Measurements from ENCODE around the gene AGBL3. TPM values are rescaled to one million over a fixed set of nuclear protein-coding genes. Genes with fewer than 3 reads are reported as not detected.

Gene AGBL3
- total and polyA plus RNA-seq, 9 of the 15 experiments (the other 6 are each of a cell fraction or from before 2014, with no cell fraction given): 0.54 to 2.9 (median 1.7) TPM

GRCh38 chr7:135160098-135160857 is 174.0 kb downstream of the AGBL3 start (continued):
- no peak for TF ChIP-seq RERE (CRISPR knock-in tag; IDR thresholded peaks at IDR 0.05; ENCODE audit: borderline replicate concordance)
- TF ChIP-seq RCOR1 (IDR thresholded peaks at IDR 0.05; ENCODE audit: borderline replicate concordance in 1 of 2, low read depth in 2 of 2, low read length in 2 of 2): peak in 1 of 2 experiments; percentile 91; a peak in 2 of 4 replicates
- no peak for TF ChIP-seq SAFB (IDR thresholded peaks at IDR 0.05; ENCODE audit: borderline replicate concordance, low read depth, low read length)
- no peak for TF ChIP-seq FOXJ3 (CRISPR knock-in tag; IDR thresholded peaks at IDR 0.05)
- TF ChIP-seq, protein P1, sequence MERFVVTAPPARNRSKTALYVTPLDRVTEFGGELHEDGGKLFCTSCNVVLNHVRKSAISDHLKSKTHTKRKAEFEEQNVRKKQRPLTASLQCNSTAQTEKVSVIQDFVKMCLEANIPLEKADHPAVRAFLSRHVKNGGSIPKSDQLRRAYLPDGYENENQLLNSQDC (CRISPR knock-in tag; IDR thresholded peaks at IDR 0.05): no peak
- no peak for TF ChIP-seq NFYB (IDR thresholded peaks at IDR 0.05; ENCODE audit: extremely low read depth, insufficient read length)
- peak; percentile 51; the same call in 1 of the 2 replicates for TF ChIP-seq KLF6 (CRISPR knock-in tag; IDR thresholded peaks at IDR 0.05; ENCODE audit: borderline replicate concordance)
- TF ChIP-seq, protein P2, sequence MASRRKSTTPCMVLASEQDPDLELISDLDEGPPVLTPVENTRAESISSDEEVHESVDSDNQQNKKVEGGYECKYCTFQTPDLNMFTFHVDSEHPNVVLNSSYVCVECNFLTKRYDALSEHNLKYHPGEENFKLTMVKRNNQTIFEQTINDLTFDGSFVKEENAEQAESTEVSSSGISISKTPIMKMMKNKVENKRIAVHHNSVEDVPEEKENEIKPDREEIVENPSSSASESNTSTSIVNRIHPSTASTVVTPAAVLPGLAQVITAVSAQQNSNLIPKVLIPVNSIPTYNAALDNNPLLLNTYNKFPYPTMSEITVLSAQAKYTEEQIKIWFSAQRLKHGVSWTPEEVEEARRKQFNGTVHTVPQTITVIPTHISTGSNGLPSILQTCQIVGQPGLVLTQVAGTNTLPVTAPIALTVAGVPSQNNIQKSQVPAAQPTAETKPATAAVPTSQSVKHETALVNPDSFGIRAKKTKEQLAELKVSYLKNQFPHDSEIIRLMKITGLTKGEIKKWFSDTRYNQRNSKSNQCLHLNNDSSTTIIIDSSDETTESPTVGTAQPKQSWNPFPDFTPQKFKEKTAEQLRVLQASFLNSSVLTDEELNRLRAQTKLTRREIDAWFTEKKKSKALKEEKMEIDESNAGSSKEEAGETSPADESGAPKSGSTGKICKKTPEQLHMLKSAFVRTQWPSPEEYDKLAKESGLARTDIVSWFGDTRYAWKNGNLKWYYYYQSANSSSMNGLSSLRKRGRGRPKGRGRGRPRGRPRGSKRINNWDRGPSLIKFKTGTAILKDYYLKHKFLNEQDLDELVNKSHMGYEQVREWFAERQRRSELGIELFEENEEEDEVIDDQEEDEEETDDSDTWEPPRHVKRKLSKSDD (conservative IDR thresholded peaks at IDR 0.05; ENCODE audit: low read length): no peak
- TF ChIP-seq GATAD2A (IDR thresholded peaks at IDR 0.05): no peak; the same call in 1 of the 2 replicates
- TF ChIP-seq JUN (IDR thresholded peaks at IDR 0.05; ENCODE audit: borderline replicate concordance, low read depth, low read length): 0 out of 2 replicates have a peak, but pooled peaks have one; percentile 67
- TF ChIP-seq JUN (CRISPR knock-in tag; IDR thresholded peaks at IDR 0.05; ENCODE audit: borderline replicate concordance): no peak
- TF ChIP-seq, protein P3, sequence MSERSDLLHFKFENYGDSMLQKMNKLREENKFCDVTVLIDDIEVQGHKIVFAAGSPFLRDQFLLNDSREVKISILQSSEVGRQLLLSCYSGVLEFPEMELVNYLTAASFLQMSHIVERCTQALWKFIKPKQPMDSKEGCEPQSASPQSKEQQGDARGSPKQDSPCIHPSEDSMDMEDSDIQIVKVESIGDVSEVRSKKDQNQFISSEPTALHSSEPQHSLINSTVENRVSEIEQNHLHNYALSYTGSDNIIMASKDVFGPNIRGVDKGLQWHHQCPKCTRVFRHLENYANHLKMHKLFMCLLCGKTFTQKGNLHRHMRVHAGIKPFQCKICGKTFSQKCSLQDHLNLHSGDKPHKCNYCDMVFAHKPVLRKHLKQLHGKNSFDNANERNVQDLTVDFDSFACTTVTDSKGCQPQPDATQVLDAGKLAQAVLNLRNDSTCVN (CRISPR knock-in tag; IDR thresholded peaks at IDR 0.05): peak; percentile 7; the same call in 1 of the 2 replicates
- TF ChIP-seq, protein P4, sequence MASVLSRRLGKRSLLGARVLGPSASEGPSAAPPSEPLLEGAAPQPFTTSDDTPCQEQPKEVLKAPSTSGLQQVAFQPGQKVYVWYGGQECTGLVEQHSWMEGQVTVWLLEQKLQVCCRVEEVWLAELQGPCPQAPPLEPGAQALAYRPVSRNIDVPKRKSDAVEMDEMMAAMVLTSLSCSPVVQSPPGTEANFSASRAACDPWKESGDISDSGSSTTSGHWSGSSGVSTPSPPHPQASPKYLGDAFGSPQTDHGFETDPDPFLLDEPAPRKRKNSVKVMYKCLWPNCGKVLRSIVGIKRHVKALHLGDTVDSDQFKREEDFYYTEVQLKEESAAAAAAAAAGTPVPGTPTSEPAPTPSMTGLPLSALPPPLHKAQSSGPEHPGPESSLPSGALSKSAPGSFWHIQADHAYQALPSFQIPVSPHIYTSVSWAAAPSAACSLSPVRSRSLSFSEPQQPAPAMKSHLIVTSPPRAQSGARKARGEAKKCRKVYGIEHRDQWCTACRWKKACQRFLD (CRISPR knock-in tag; IDR thresholded peaks at IDR 0.05): peak; percentile 10; the same call in 1 of the 2 replicates
